K562 treated with DMSO at 1 percent for 48 hours (cell line): ENCODE measurements around the gene PHF1. TPM values are rescaled to one million over a fixed set of nuclear protein-coding genes. Genes with fewer than 3 reads are reported as not detected.

Source experiments
- total RNA-seq: library from RNA; unstranded; fragments of 300-600 nt; gene quantifications from 2 replicates; pipeline ENCODE4 v1.2.3, GENCODE V29; 2022; ENCODE audit warnings: low replicate concordance; ENCODE audit errors: extremely low read depth

PHF1 gene
- not detected in 2 replicates for total RNA-seq

GRCh38 chr6:33410711-33411631 lies at the start of gene PHF1:
TSS of gene PHF1 (plus strand) at chr6:33411014. CDS start at chr6:33412264, 1,250 bp downstream.

GRCh38 chr6:33391278-33391921 lies 19.4 kb upstream of the PHF1 start, which contains the start of gene KIFC1:
TSS of gene KIFC1 (plus strand) at chr6:33391823. CDS start at chr6:33391986, 163 bp downstream.

GRCh38 chr6:33417903-33418689 lies 7.3 kb downstream of the PHF1 start, which contains the start of gene CUTA:
TSS of gene CUTA (minus strand) at chr6:33418107. CDS start at chr6:33418000, 107 bp downstream.

GRCh38 chr6:33419580-33420490 lies 9.0 kb downstream of the PHF1 start, which contains the start of gene SYNGAP1:
TSS of gene SYNGAP1 (plus strand) at chr6:33420065. CDS start at chr6:33420265, 200 bp downstream.

GRCh38 chr6:33454009-33454946 lies 43.5 kb downstream of the PHF1 start, which contains the start of gene ZBTB9:
TSS of gene ZBTB9 (plus strand) at chr6:33454576. CDS start at chr6:33455101, 525 bp downstream.

Other genes starting within 250 kb of the PHF1 start
- not detected in 2 replicates for gene COL11A2, start 218.5 kb upstream of the PHF1 start, total RNA-seq
- not detected in 2 replicates for gene RXRB, start 210.3 kb upstream of the PHF1 start, total RNA-seq
- 245 TPM in 1 of 2 replicates, not detected in the other for gene SLC39A7, start 210.1 kb upstream of the PHF1 start, total RNA-seq
- not detected in 2 replicates for gene HSD17B8, start 206.4 kb upstream of the PHF1 start, total RNA-seq
- gene RING1, start 202.5 kb upstream of the PHF1 start, total RNA-seq = not detected in 2 replicates
- gene VPS52, start 139.1 kb upstream of the PHF1 start, total RNA-seq = not detected in 2 replicates
- gene RPS18, start 138.9 kb upstream of the PHF1 start, total RNA-seq = 6,916 and 8,608 TPM in 2 replicates
- gene B3GALT4, start 133.9 kb upstream of the PHF1 start, total RNA-seq = not detected in 2 replicates
- not detected in 2 replicates for gene WDR46, start 121.8 kb upstream of the PHF1 start, total RNA-seq
- not detected in 2 replicates for gene PFDN6, start 121.4 kb upstream of the PHF1 start, total RNA-seq
- gene RGL2, start 112.1 kb upstream of the PHF1 start, total RNA-seq = 141 TPM in 1 of 2 replicates, not detected in the other
- 231 TPM in 1 of 2 replicates, not detected in the other for gene TAPBP, start 96.9 kb upstream of the PHF1 start, total RNA-seq
- not detected in 2 replicates for gene ZBTB22, start 93.3 kb upstream of the PHF1 start, total RNA-seq
- gene DAXX, start 88.1 kb upstream of the PHF1 start, total RNA-seq = not detected in 2 replicates
- not detected in 2 replicates for gene KIFC1, start 19.2 kb upstream of the PHF1 start, total RNA-seq
- gene CUTA, start 7.1 kb downstream of the PHF1 start, total RNA-seq = not detected in 2 replicates
- not detected in 2 replicates for gene SYNGAP1, start 9.1 kb downstream of the PHF1 start, total RNA-seq
- not detected in 2 replicates for gene ZBTB9, start 43.6 kb downstream of the PHF1 start, total RNA-seq
- not detected in 2 replicates for gene BAK1, start 169.3 kb downstream of the PHF1 start, total RNA-seq
- gene ITPR3, start 210.3 kb downstream of the PHF1 start, total RNA-seq = not detected in 2 replicates